Measurements from ENCODE around the gene DPYSL5. TPM values are rescaled to one million over a fixed set of nuclear protein-coding genes. Genes with fewer than 3 reads are reported as not detected.
"Not testable (repeated sequence)": the region's sequence is repeated elsewhere in the genome, so short reads cannot be mapped to it uniquely, and the experiment has no call there.

DPYSL5 gene
- total RNA-seq, 2 experiments from 2014 or later = not detected

DNA sequence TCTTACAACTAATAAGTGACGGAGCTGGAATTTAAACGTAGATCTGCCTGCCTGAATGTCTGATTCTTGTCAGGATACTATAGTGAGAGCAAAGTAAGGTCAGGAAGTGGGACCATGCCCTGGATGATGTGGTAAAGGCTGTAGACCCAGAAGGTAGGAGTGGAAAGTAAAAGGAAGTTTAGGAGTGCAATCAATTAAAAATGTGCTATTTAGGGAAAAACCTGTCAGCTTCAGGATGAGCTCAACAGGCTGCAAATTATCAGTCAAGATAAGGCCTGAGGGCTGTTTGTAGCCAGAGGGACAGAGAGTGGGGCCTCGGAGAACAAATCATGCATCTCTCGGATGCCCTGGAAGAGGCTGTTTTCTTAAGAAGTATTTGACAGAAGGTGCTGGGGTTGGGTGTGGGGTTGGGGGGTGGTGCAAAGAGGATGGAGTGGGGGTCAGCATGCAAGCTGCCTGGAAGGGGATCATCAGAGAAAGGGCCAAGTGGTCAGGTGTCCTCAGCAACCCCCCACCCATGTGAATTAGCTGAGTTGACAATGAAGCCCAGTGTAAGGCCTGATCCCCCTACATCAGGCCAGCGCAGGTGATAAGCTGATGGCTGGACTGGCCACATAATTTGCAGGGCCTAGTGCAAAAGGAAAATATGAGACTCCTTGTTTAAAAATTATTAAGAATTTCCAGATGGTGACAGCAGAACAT, 69.4 kb downstream of the DPYSL5 start:
- intact Hi-C loops (cut with micrococcal nuclease) = no loop called here
- ChIA-PET POLR2A (interaction anchor here (0.6 kb wide), 1 partner anchor 27 kb away, joined by 3 read pairs; no protein-coding TSS in a partner anchor), CTCF (interaction anchor here (1.0 to 2.0 kb wide), 3 partner anchors 26 to 100 kb away, joined by 3 to 8 read pairs (median 7); no protein-coding TSS in a partner anchor)
- H3K27me3 Mint-ChIP-seq = peaks cover 8% of the 10 kb centered on the region
- no peak overlapping the region for H3K27ac Mint-ChIP-seq
- H3K4me1 Mint-ChIP-seq (ENCODE audit: low read depth) = peaks cover under 1% of the 10 kb centered on the region
- H3K9me3 Mint-ChIP-seq = no peaks in the 10 kb centered on the region
- H3K4me3 Mint-ChIP-seq = no peak overlapping the region
- TF ChIP-seq, protein P1, sequence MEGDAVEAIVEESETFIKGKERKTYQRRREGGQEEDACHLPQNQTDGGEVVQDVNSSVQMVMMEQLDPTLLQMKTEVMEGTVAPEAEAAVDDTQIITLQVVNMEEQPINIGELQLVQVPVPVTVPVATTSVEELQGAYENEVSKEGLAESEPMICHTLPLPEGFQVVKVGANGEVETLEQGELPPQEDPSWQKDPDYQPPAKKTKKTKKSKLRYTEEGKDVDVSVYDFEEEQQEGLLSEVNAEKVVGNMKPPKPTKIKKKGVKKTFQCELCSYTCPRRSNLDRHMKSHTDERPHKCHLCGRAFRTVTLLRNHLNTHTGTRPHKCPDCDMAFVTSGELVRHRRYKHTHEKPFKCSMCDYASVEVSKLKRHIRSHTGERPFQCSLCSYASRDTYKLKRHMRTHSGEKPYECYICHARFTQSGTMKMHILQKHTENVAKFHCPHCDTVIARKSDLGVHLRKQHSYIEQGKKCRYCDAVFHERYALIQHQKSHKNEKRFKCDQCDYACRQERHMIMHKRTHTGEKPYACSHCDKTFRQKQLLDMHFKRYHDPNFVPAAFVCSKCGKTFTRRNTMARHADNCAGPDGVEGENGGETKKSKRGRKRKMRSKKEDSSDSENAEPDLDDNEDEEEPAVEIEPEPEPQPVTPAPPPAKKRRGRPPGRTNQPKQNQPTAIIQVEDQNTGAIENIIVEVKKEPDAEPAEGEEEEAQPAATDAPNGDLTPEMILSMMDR (IDR thresholded peaks at IDR 0.05) = no peak
- no peak for ATAC-seq
- no peak for DNase-seq
- no peaks in the 10 kb centered on the region for H3K36me3 Mint-ChIP-seq (ENCODE audit: low read depth)

GRCh38 chr2:26921323-26921722, 73.4 kb downstream of the DPYSL5 start:
- TF ChIP-seq, protein P1 (IDR thresholded peaks at IDR 0.05) = no peak
- POLR2A ChIA-PET = no interaction called here
- CTCF ChIA-PET = interaction anchor here (1.2 to 5.9 kb wide), 7 partner anchors 13 to 358 kb away, joined by 3 to 117 read pairs (median 10); partner anchors contain the start of gene DPYSL5
- Mint-ChIP-seq H3K9me3 (no peaks in the 10 kb centered on the region), H3K36me3 (ENCODE audit: low read depth) (no peaks in the 10 kb centered on the region), H3K4me3 (no peak overlapping the region), H3K27me3 (peaks cover 8% of the 10 kb centered on the region), H3K27ac (no peak overlapping the region), H3K4me1 (ENCODE audit: low read depth) (peaks cover 11% of the 10 kb centered on the region)
- intact Hi-C loops (cut with micrococcal nuclease) = loop anchor here (5.0 kb wide), 1 partner anchor 74 kb away; the partner anchor contains the start of gene DPYSL5
- no peak for DNase-seq
- no peak for ATAC-seq

DNA sequence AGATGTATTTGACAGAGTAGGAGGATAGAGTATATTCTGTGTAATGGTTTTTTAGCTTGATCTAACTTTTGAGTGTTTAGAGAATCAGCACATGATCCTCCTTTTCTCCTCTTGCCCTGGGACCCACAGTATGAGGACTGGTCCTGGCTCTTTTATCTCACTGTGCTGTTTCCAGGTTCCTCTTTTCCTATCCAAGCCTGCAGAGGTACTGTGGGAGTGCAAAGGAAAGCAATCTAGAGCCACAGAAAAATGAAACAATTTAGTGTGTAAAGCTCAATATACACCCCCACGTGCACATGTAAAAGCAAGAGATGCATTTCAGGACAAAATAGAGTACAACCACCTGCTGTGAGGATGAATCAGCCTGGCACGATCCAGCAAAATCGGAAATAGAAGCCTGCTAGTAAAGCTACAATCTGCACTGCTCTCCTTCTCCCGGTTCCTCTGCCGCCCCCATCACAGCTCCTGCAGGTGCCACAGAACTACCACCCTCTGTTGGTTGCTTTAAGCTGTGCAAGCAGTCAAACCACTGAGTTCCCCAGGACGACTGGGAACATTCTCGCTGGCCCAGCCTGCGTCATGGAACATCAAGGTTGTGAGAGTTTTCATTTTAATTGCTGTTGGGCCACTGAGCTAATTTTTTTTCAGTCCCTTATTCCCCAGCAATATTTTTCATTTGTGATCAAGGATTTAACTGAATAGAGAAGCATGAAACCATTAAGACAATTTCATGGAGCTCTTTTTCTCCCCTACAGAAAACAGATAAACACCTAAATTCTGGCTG, 74.7 kb downstream of the DPYSL5 start:
- Mint-ChIP-seq H3K36me3 (ENCODE audit: low read depth) (no peaks in the 10 kb centered on the region), H3K9me3 (no peaks in the 10 kb centered on the region), H3K27ac (no peak overlapping the region), H3K4me3 (no peak overlapping the region), H3K27me3 (peaks cover 8% of the 10 kb centered on the region), H3K4me1 (ENCODE audit: low read depth) (peaks cover 11% of the 10 kb centered on the region)
- ChIA-PET CTCF (interaction anchor here (0.6 to 5.9 kb wide), 31 partner anchors 10 to 315 kb away, joined by 3 to 117 read pairs (median 4); partner anchors contain the start of gene DPYSL5), POLR2A (no interaction called here)
- intact Hi-C loops (cut with micrococcal nuclease) = loop anchor here (5.0 kb wide), 1 partner anchor 75 kb away; the partner anchor contains the start of gene DPYSL5
- TF ChIP-seq, protein P1 (IDR thresholded peaks at IDR 0.05) = peak; percentile 76
- ATAC-seq (peak; percentile 87), DNase-seq (peak; percentile 66)

DNA sequence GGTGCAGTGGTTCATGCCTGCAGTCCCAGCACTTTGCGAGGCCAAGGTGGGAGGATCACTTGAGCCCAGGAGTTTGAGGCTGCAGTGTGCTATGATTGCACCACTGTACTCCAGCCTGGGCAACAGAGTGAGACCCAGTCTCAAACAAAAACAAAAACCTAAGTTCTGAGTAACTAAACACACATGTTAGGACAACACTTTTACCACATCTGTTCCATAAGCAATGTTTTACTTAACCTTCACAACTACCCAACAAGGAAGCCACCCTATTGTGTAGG, 75.2 kb downstream of the DPYSL5 start:
- H3K36me3 Mint-ChIP-seq (ENCODE audit: low read depth); H3K27me3 Mint-ChIP-seq; DNase-seq; H3K27ac Mint-ChIP-seq; POLR2A ChIA-PET; H3K4me3 Mint-ChIP-seq; ATAC-seq; H3K9me3 Mint-ChIP-seq: not testable (repeated sequence)
- CTCF ChIA-PET = interaction anchor here (0.8 to 5.9 kb wide), 26 partner anchors 9 to 316 kb away, joined by 3 to 117 read pairs (median 4); partner anchors contain the start of gene DPYSL5
- H3K4me1 Mint-ChIP-seq (ENCODE audit: low read depth) = peaks cover 11% of the 10 kb centered on the region
- intact Hi-C loops (cut with micrococcal nuclease) = loop anchor here (5.0 kb wide), 1 partner anchor 76 kb away; the partner anchor contains the start of gene DPYSL5

DNA sequence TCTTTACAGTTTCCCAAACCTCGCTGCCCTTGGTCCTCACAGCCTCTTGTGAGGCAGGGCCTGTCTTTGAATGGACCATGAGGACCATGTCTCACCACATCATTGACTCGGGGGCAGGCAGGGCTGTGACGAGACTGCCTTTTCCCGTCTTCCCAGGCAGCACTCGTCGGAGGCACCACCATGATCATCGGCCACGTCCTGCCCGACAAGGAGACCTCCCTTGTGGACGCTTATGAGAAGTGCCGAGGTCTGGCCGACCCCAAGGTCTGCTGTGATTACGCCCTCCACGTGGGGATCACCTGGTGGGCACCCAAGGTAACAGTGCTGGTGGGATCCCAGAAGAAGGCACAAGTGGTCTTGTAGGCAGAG, 76.8 kb downstream of the DPYSL5 start:
- ChIA-PET POLR2A (no interaction called here), CTCF (interaction anchor here (1.1 kb wide), 1 partner anchor 18 kb away, joined by 3 read pairs; no protein-coding TSS in a partner anchor)
- Mint-ChIP-seq H3K36me3 (ENCODE audit: low read depth) (no peaks in the 10 kb centered on the region), H3K9me3 (no peaks in the 10 kb centered on the region), H3K4me1 (ENCODE audit: low read depth) (peaks cover 11% of the 10 kb centered on the region), H3K27me3 (peaks cover 8% of the 10 kb centered on the region), H3K4me3 (no peak overlapping the region), H3K27ac (no peak overlapping the region)
- TF ChIP-seq, protein P1 (IDR thresholded peaks at IDR 0.05) = no peak
- DNase-seq (no peak), ATAC-seq (no peak)
- intact Hi-C loops (cut with micrococcal nuclease) = loop anchor here (5.0 kb wide), 1 partner anchor 77 kb away; the partner anchor contains the start of gene DPYSL5
